Ecto neural progenitor cell (in vitro differentiated cells): ENCODE results near the gene TENM4.
"Not testable (repeated sequence)": the region's sequence is repeated elsewhere in the genome, so short reads cannot be mapped to it uniquely, and the experiment has no call there.

Experiments used
- DNase-seq: peaks from one replicate; pipeline ENCODE4 v3.0.0-alpha.2; 2018; ENCODE audit warnings: low spot score

The TENM4 gene

DNA sequence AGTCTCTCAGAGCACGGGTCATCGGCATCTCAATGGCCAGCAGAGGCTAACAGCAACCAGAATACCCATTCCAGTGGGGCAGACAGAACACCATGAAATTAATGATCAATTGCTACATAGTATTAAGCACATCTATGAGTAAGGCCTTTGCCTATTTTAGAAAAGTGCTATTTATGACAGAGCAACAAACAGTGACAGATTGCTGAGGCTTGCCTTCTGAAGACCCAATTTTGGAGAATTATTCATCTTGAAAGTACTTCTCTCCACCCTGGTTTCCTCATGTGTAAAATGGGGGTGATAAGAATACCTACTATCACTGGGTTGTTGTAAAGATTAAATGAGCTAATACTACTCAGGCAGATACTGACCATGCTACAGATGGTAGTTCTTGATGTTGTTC, 232.7 kb downstream of the TENM4 start:
- no peak for DNase-seq

DNA sequence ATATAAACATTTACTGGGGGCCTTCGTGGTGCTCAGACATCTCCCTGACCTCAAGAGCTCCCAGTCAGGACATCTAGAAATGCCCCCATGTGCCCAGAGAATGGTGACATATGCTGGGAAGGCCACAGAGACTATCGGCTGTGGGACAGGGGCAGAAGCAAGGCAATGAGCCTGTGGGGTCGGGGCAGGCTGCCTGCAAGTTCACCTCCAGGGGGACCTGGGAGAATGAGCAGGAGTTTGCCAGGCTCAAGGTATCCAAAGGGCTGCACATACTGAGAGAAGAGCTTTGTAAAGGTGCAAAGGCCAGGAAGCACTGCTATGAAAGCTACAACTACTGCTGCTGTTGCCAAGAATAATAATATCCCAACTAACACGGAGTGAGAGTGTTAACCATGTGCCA, 233.9 kb downstream of the TENM4 start:
- DNase-seq: no peak

DNA sequence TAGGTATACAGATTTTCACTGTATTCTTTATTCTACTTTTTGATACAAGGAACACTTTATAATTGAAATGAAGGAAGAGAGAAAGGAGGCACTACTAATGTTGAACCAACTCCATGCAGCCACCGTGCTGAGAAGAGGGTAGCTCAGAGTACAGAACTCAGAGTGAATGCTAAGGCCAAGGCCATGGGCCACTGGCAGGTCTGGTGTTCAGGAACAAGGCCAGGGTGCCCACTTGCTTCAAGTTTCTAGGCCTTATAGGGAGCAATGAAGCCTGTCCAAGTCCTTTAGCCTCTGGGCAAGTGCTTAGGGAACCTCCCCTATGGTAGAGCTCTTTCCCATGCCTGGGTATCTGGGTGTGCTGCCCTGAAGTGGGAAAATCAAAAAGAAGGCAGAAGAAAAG, 235.0 kb downstream of the TENM4 start:
- DNase-seq: no peak

DNA sequence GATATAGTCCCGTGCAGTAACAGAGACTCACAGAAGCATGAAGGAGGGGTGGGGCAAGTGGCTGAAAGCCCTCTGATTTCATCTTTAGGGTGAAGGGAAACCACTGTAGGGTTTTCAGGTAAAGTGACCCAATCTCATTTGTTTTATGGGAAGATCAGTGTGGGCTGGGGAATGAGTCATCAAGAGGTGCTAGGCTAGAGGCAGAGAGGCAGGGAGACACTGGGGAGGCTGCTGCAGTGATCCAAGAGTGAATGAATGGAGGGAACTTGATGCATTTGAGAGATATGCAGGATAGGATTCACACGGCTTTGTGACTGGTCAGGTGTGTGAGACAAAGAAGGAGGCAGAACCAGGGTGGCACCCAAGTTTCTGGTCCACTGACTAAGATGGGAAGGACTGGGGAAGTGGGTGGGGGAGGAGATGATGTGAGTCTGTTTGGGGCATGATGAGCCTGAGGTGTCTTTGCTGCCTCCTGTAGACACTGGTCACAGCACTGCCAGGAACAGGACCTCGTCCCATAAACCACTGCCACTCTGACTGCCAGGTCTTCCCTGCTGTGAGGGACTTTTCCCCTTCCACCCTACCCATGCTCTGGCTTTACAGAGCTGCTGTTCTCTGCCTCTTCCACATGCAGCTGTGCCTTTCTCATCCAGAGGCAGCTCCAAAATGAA, 239.0 kb downstream of the TENM4 start:
- DNase-seq: no peak

DNA sequence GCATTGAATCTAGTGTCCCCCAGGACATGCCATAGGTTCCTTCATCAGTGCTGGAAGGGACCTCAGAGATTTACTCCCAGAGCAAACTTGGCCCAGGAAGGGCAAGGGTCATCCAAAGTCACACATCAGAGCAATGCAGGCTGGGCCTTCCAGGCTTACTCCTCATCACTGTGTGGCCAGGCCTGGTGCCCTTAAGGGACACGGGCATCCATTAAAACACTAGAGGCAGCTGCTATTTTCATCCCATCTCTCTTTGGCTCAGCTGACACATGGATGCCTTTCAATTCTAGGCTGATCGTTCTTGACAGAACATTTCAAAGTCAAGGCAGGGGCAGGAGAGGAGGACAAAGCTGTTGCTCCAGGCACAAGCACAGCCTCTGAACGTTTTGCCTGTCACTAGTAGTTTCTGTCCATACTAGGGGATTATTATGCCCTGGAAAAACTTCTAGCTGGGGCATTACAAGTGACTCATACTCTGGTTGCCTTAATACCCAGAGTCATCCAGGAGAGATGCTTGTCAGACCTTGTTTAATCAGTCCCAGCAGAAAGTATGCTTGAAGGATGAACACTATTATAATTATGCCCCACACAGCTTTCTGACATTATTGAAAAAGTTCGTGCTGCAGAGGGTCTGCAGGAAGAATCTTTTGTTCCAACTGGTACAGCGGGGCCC, 240.3 kb downstream of the TENM4 start:
- DNase-seq: no peak

DNA sequence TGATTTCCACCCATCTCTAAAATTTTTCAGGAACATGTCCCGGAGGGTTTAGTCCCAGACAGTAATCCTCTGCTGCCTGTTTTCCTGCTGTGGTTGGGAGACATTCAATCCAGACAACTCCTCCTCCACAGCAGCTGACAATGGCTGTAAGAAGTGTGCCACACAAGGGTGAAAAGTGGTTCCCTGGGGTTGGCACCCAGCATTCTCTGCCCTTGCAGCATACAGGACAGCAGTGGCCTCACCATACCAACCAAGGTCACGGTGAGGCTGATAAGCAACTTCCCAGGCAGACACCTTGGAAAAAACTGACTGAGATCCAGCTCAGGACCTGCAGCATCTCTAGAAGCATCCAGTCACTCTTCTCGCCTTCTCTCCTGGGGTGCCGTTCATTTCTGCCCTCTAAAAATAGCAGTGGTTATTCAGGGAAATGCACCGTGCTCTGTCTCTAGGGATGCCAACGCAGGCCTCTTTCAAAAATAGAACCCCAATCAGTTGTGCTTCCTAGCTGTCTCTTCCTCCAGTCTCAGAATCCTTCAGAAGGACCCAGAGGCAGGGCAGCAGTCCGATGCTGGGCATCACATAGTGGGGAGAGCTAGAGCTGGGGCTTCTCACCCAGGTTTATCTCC, 241.0 kb downstream of the TENM4 start:
- DNase-seq: no peak

DNA sequence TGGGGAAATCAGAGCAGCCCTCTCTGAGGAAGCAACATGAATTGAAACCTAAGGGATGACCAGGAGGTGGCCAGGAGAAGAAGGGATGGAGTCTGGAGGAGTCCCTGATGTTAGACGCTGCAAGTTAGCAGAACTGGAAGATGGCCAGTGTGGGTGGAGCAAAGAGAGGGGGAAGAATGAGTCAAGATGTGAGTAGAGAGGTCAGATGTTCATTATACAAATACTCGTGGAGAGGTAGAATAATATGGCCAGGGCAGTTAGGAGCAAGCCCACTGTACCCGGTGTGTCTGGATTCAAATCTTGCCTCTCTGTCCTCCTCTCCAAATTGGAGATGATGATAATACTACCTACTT, 242.0 kb downstream of the TENM4 start:
- no peak for DNase-seq

DNA sequence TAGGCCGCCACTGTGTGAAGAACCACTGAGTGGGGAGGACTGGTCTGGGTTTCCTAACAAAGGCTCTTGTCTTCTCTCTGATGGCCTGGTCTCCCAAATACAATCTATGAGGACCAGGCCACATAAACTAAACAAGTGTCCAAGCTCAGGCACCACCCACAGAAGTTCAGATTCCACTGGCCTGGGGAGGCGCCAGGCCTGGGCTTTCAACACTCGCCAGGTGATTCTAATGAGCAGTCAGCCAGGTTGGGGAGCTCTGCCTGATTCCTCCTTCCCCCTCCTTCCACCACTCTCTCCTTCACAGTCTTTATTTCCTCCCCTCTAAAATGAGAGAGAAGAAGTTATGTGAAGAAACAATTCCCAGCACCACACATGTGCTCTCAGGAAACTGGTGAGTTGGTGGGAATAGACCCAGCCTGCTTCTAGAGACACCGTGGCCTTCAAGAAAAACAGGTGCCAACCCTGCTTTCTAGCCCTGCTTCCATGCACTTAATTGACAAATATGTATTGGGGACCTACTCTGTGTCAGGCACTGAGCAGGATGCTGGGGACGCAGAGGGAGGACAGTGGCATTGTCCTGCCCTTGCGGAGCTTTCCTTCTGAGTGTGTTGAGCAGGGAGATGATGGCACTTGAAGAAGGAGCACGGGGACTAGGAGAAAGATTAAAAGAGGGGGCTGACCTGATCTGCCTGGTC, 242.5 kb downstream of the TENM4 start:
- no peak for DNase-seq

DNA sequence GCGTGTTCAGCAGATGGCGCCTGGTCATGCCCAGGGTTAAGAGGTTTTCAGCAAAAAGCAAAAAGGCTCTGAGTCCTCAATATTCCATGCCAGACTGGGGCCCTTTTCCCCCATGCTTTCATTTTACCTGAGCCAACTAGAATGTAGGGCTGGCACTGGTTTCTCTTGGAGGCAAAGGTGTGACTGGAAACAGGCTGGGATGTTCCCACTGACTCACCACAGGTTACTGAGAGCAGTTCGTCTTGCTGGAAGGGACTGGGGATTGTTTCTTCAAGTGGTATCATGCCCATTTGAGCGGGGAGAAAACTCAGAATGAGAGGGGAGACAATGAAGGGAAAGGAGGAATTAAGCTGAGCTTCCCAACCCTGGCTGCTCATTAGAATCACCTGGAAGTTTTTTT, 243.9 kb downstream of the TENM4 start:
- DNase-seq: no peak

DNA sequence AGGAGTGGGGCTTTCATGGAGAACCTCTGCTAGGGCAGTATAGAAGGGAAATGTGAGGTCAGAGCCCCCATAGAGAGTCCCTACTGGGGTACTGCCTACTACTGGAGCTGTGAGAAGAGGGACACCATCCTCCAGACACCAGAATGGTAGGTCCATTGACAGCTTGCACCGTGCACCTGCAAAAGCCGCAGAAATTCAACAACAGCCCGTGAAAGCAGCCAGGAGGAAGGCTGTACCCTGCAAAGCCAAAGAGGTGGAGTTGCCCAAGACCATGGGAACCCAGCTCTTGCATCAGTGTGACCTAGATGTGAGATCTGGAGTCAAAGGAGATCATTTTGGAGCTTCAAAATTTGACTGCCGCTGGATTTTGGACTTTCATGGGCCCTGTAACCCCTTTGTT, 245.6 kb downstream of the TENM4 start:
- DNase-seq: no peak

DNA sequence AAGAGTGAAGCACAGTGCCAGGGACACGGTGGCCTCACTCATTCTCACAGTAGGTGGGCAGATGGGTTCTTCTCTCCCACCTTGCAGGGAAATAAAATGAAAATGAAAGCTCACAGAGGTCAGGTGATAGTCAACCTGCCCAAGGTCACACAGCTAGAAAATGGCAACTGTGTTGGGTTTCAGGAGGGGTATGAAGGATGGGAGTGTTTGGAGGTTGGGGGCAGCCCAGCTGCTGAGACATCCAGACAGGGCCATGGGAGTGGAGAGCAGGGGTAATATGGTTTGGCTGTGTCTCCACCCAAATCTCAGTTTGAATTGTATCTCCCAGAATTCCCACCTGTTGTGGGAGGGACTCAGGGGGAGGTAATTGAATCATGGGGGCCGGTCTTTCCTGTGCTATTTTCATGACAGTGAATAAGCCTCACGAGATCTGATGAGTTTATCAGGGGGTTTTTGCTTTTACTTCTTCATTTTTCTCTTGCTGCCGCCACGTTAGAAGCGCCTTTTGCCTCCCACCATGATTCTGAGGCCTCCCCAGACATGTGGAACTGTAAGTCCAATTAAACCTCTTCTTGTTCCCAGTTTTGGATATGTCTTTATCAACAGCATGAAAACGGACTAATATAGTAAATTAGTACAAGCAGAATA, 247.0 kb downstream of the TENM4 start:
- DNase-seq: no peak

DNA sequence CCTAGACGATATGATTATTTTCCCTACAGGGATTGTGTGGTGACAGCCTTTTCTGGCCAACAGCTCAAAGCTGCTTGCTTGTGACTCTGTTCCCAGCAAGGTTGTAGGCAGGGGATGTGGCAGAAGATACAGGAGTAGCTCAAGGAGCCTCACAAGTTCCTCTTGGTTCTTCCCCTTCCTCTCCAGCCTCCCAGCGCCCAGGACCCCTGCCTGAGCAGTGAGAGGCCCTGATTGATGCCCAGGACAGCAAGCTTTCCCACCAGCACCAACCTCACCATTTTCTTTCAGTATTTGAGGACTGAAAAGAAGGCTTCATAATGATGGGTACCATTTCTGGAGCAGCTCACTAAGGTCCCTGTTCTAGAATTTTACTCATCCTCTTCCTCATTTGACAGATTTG, 248.0 kb downstream of the TENM4 start:
- no peak for DNase-seq

DNA sequence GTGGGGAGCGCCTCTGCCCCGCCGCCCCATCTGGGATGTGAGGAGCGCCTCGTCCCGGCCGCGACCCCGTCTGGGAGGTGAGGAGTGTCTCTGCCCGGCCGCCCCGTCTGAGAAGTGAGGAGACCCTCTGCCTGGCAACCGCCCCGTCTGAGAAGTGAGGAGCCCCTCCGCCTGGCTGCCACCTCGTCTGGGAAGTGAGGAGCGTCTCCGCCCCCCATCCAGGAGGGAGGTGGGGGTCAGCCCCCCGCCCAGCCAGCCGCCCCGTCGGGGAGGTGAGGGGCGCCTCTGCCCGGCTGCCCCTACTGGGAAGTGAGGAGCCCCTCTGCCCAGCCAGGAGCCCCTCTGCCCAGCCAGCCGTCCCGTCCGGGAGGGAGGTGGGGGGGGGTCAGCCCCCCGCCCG, 249.1 kb downstream of the TENM4 start:
- DNase-seq: not testable (repeated sequence)

DNA sequence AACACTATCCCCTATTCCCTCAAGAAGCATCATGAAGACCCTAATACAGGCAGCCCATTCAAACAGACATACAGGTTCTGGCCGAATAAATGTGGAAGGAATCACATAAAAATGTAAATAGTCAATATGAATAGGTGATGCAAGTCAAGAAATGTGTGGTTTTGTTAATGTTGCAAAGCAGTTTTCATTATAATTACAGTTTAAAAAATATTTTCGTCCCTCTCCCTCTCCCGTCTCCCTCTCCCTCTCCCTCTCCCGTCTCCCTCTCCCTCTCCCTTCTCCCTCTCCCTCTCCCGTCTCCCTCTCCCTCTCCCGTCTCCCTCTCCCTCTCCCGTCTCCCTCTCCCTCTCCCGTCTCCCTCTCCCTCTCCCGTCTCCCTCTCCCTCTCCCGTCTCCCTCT, 250.3 kb downstream of the TENM4 start:
- not testable (repeated sequence) for DNase-seq

DNA sequence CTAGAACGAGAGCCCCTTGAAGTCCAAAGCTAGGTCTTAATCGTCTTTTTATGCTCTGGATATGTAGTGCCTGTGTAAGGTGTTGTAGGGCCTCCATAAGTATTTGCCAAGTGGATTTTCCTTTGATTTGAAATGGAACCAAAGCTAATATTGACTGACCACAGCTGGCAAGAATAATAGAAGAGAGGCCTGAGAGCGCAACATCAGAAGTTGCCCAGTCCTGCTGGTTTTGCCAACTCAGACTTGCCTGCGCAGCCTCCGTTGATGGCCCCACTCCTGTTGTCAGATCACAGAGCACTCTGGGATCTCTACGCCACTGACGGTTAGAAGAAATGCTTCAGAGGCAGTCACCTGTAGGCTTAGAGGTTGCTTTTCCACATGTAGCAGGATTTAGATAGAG, 251.2 kb downstream of the TENM4 start:
- DNase-seq: no peak

DNA sequence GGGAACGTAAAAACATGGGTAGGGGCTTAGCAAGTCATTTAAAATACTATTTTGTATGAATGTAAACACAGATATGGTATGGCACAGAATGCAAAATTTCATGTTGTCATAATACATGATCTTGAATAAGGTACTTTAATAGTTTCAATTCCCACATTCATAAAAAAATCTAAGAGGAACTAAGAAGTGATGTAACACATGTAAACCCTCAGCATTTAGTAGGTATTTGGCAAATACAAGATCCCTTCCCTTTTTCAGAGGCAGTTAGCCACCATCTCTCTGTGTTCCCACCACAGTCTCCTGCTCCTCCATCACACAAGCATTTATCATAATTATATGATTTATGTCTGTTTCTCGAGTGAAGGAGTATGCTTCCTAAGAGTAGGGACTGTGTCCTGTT, 251.8 kb downstream of the TENM4 start:
- no peak for DNase-seq

DNA sequence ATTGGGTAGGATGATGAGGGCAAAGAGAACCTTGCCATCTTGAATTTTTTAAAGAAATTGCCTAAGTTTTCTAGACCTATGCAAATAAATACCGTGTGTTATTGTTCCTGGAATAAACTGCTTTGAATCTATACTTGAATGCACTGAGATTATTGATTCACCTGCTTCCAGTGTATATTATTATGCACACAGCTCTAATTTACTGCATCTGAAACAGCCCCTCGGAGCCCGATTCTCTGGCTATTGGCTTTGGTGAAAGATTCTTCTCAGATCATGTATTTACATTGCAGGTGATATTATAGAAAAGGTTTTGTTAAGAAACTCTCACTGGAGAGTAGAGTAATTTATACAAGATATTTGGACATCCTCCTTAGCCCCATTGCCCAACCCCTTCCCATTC, 254.2 kb downstream of the TENM4 start:
- no peak for DNase-seq

DNA sequence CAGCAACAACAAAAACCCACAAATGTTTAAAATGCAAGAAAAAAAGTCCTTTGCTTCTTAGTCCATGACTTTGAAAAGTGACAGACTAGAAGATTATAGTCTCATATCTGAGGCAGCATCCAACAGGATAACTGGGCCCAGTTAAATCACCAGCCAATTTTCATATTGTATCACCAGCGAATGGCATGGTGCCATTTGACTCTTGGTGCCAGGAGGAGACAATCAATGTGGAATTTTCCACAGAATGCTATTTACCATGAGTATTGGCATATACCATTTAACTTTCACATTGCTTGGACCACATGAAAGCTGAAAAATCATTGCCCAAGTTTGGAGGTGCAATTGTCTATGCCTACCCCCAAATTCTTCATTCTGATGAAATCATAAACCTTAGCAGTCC, 255.5 kb downstream of the TENM4 start:
- DNase-seq: no peak

DNA sequence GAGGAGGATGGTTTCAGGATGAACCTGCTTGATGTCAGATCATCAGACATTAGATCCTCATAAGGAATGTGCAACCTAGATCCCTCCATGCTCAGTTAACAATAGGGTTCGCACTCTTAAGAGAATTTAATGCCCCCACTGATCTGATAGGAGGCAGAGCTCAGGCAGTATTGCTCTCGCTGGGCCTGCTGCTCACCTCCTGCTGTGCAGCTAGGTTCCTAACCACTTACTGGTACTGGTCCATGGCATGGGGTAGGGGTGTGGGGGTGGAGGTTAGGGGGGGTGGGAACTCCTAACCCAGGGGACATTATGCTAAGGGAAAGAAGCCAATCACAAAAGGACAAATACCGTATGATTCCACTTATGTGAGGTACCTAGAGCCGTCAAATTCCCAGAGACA, 256.5 kb downstream of the TENM4 start:
- DNase-seq: no peak

DNA sequence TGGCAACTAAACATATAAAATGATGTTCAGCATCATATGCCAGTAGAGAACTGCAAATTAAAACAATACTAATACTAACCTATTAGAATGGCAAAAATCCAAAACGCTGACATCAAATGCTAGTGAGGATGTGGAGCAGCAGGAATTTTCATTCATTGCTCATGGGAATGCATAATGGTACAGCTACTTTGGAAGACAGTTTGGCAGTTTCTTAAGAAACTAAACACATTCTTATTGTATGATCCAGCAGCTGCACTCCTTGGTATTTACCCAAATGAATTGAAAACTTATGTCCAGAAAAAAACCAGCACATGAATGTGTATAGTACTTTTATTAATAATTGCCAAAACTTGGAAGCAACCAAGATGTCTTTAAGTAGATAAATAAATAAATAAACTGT, 258.0 kb downstream of the TENM4 start:
- no peak for DNase-seq

DNA sequence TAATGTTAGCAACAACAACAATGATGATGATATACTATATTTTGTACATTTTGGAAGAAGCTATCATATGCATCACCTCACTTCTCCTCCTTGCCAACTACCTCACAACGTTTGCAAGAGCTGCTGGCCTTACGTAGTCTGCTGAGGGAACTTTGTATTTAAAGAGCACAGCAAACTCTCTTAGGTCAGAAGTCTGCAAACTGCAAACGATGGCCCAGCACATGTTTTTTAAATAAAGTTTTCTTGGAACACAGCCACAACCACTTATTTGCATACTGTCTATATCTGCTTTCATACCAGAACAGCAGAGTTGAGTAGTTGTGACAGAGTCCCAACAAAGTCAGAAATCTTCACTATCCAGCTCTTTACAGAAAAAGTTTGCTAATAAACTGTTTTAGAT, 261.7 kb downstream of the TENM4 start:
- DNase-seq: no peak
